ENCODE data around the gene SERINC4. TPM values are rescaled to one million over a fixed set of nuclear protein-coding genes. Genes with fewer than 3 reads are reported as not detected.
A peak's percentile ranks its signal among the peaks of the same experiment; 100 is the strongest.

SERINC4 gene
- total and polyA plus RNA-seq, 2 donors (not counting 1 experiment from before 2014, with no cell fraction given): 0.32 TPM; not detected in 1

DNA sequence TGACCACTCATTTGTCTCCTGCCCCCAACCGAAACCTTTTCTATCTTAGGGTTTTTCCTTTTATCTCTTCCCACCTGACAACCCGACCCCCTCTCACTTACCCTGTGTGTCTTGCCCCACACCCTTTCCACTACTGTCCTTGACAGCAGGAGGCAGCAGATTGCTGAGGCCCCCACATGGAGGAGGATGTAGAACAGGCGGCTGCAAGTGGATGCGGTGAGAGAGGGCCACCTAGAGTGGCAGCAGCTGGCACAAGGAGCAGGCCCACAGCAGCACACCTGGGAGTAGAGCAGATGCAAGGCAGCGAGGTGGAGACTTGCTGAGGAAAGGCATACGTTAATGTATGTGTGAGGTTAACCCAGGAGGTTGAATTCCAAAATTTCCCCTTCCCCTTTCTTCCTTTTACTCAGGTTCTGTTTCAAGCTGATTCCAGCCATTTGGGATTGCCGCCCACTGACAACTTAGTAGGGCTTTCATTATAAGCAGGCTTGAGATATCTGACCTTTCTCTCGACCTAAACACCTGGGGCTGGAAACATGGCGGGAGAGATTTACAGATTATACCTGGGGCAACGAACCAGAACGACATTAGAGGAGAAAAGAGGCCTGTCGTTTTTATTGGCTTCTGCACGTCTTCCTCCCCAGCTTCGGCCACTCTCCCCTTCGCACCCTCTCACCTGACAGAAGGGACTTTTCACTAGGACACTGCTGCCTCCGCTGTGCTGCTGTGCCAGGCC, 643 bp downstream of the SERINC4 start:
- no peaks in the 10 kb centered on the region for H3K27me3 ChIP-seq (replicated peaks in 1 of 4; ENCODE audit: control extremely low read depth in 1 of 4, control insufficient read depth in 3 of 4, insufficient read depth in 4 of 4, low read length in 3 of 4)
- peaks cover 14 to 39% of the 10 kb centered on the region in 2 donors for H3K4me1 ChIP-seq (ENCODE audit: control insufficient read depth in 2 of 2, insufficient read depth in 2 of 2, low read length in 2 of 2)
- H3K9me3 ChIP-seq (ENCODE audit: control extremely low read depth in 1 of 3, control insufficient read depth in 2 of 3, insufficient read depth in 1 of 3, low read length in 2 of 3): peaks cover 0 to 9% (median 0%) of the 10 kb centered on the region in 3 donors
- H3K4me3 ChIP-seq (ENCODE audit: control extremely low read depth in 1 of 5, extremely low read depth in 1 of 5, insufficient read depth in 1 of 5, low read depth in 2 of 5, low read length in 4 of 5): no peak overlapping the region
- no peaks in the 10 kb centered on the region for H3K27me3 Mint-ChIP-seq
- peak overlapping the region; percentile 98 for H3K4me3 Mint-ChIP-seq
- ATAC-seq (ENCODE audit: low read depth) (no peak), DNase-seq (no peak)
- peak overlapping the region; percentile 90 for H3K4me2 ChIP-seq (replicated peaks; ENCODE audit: low read depth, low read length, poor library complexity, severe bottlenecking)
- no peak for TF ChIP-seq CTCF (IDR thresholded peaks at IDR 0.05)
- TF ChIP-seq EZH2 (IDR thresholded peaks at IDR 0.05; ENCODE audit: borderline replicate concordance, insufficient read depth, low read depth, low read length, poor library complexity, severe bottlenecking): no peak
- peak overlapping the region; percentile 81 for H3K27ac Mint-ChIP-seq
- H3K9me3 Mint-ChIP-seq (ENCODE audit: insufficient read depth): no peaks in the 10 kb centered on the region
- H3K4me1 Mint-ChIP-seq: peaks cover 53% of the 10 kb centered on the region
- peaks cover 0 to 48% of the 10 kb centered on the region in 2 experiments for H3K36me3 ChIP-seq (replicated peaks in 1 of 2; ENCODE audit: control extremely low read depth in 1 of 2, control insufficient read depth in 1 of 2, extremely low read depth in 1 of 2, insufficient read depth in 2 of 2, low read length in 1 of 2)
- peaks cover 24% of the 10 kb centered on the region for H4K20me1 ChIP-seq (ENCODE audit: control insufficient read depth, insufficient read depth, low read length, poor library complexity, severe bottlenecking)
- H2AFZ ChIP-seq (ENCODE audit: insufficient read depth, low read depth, low read length, poor library complexity, severe bottlenecking): no peak overlapping the region
- H3K79me2 ChIP-seq (ENCODE audit: control insufficient read depth, insufficient read depth, low read length): peaks cover 33% of the 10 kb centered on the region
- intact Hi-C loops (cut with micrococcal nuclease): no loop called here
- no peak overlapping the region for H3K9ac ChIP-seq (ENCODE audit: low read length)
- POLR2A ChIA-PET: interaction anchor here (1.6 to 2.2 kb wide), 2 partner anchors 8 to 23 kb away, joined by 12 to 17 read pairs; partner anchors contain the start of genes ELL3 and SERF2
- CTCF ChIA-PET: interaction anchor here (0.8 to 2.0 kb wide), 3 partner anchors 9 to 23 kb away, joined by 5 to 18 read pairs (median 10); partner anchors contain the start of gene ELL3
- WGBS (ENCODE audit: insufficient coverage): 95% methylated on average over 10 of the region's 16 CpGs
- H3K27ac ChIP-seq (ENCODE audit: low read length in 2 of 2): peak overlapping the region; percentile 79 to 81

DNA sequence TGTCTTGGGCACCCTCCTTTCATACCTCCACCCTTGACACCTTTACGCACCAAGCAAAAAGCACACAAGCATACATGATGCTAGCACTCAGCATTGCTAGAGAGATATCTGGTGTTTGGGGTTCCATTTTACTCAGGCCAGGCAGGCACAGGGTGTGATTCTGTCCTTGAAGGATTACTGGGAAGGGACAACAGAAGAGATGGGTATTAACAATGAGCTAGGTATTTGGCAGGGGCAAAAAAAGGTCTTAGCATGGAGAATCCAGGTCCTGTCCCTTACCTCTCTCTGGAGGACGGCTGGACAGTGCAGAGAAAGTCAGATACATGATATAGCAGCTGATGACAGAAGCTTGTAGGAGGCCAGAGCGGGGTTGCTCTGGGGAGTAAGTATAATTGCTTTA, 3.5 kb downstream of the SERINC4 start:
- Mint-ChIP-seq H3K27me3 (no peaks in the 10 kb centered on the region), H3K9me3 (ENCODE audit: insufficient read depth) (no peaks in the 10 kb centered on the region), H3K4me3 (no peak overlapping the region), H3K27ac (no peak overlapping the region), H3K4me1 (peaks cover 76% of the 10 kb centered on the region)
- Histone ChIP-seq H3K79me2 (ENCODE audit: control insufficient read depth, insufficient read depth, low read length) (peaks cover 48% of the 10 kb centered on the region), H3K27ac (ENCODE audit: low read length in 2 of 2) (no peak overlapping the region), H2AFZ (ENCODE audit: insufficient read depth, low read depth, low read length, poor library complexity, severe bottlenecking) (no peak overlapping the region), H3K9me3 (ENCODE audit: control extremely low read depth in 1 of 3, control insufficient read depth in 2 of 3, insufficient read depth in 1 of 3, low read length in 2 of 3) (peaks cover 0 to 9% (median 0%) of the 10 kb centered on the region in 3 donors), H3K27me3 (replicated peaks in 1 of 4; ENCODE audit: control extremely low read depth in 1 of 4, control insufficient read depth in 3 of 4, insufficient read depth in 4 of 4, low read length in 3 of 4) (no peaks in the 10 kb centered on the region), H3K4me2 (replicated peaks; ENCODE audit: low read depth, low read length, poor library complexity, severe bottlenecking) (no peak overlapping the region), H3K9ac (ENCODE audit: low read length) (no peak overlapping the region), H3K36me3 (replicated peaks in 1 of 2; ENCODE audit: control extremely low read depth in 1 of 2, control insufficient read depth in 1 of 2, extremely low read depth in 1 of 2, insufficient read depth in 2 of 2, low read length in 1 of 2) (peaks cover 0 to 55% of the 10 kb centered on the region in 2 experiments), H3K4me1 (ENCODE audit: control insufficient read depth in 2 of 2, insufficient read depth in 2 of 2, low read length in 2 of 2) (peaks cover 21 to 56% of the 10 kb centered on the region in 2 donors), H4K20me1 (ENCODE audit: control insufficient read depth, insufficient read depth, low read length, poor library complexity, severe bottlenecking) (peaks cover 39% of the 10 kb centered on the region), H3K4me3 (ENCODE audit: control extremely low read depth in 1 of 5, extremely low read depth in 1 of 5, insufficient read depth in 1 of 5, low read depth in 2 of 5, low read length in 4 of 5) (no peak overlapping the region)
- ATAC-seq (ENCODE audit: low read depth) (no peak), DNase-seq (no peak)
- WGBS (ENCODE audit: insufficient coverage): no CpG with 5 or more reads among the region's 3 CpGs
- TF ChIP-seq CTCF (IDR thresholded peaks at IDR 0.05) (no peak), EZH2 (IDR thresholded peaks at IDR 0.05; ENCODE audit: borderline replicate concordance, insufficient read depth, low read depth, low read length, poor library complexity, severe bottlenecking) (no peak)
- intact Hi-C loops (cut with micrococcal nuclease): no loop called here
- CTCF ChIA-PET: interaction anchor here (1.0 to 3.2 kb wide), 3 partner anchors 10 to 26 kb away, joined by 3 to 13 read pairs (median 6); partner anchors contain the start of gene ELL3
- POLR2A ChIA-PET: interaction anchor here (2.0 kb wide), 1 partner anchor 20 kb away, joined by 6 read pairs; the partner anchor contains the start of gene ELL3
